ENCODE measurements around the gene TMBIM1. TPM values are rescaled to one million over a fixed set of nuclear protein-coding genes. Genes with fewer than 3 reads are reported as not detected.

The TMBIM1 gene
- polyA plus RNA-seq, 1 experiment: 206 TPM

GRCh38 chr2:218281449-218281848 lies 10.9 kb downstream of the TMBIM1 start:
- POLR2A ChIA-PET: no interaction called here
- Histone ChIP-seq H3K4me3 (ENCODE audit: low read depth, low read length) (no peak overlapping the region), H3K36me3 (ENCODE audit: control insufficient read depth, insufficient read depth, low read length) (peaks cover 45% of the 10 kb centered on the region), H3K27me3 (ENCODE audit: control insufficient read depth, insufficient read depth, low read length) (no peaks in the 10 kb centered on the region)
- no peak for TF ChIP-seq CTCF (IDR thresholded peaks at IDR 0.05; ENCODE audit: insufficient read depth, low read depth, low read length)
- CTCF ChIA-PET: no interaction called here
- DNase-seq (ENCODE audit: low read depth): no peak

GRCh38 chr2:218280260-218280870 lies 11.9 kb downstream of the TMBIM1 start:
- POLR2A ChIA-PET: no interaction called here
- Histone ChIP-seq H3K27me3 (ENCODE audit: control insufficient read depth, insufficient read depth, low read length) (no peaks in the 10 kb centered on the region), H3K4me3 (ENCODE audit: low read depth, low read length) (no peak overlapping the region), H3K36me3 (ENCODE audit: control insufficient read depth, insufficient read depth, low read length) (peaks cover 48% of the 10 kb centered on the region)
- TF ChIP-seq CTCF (IDR thresholded peaks at IDR 0.05; ENCODE audit: insufficient read depth, low read depth, low read length): no peak
- DNase-seq (ENCODE audit: low read depth): no peak
- CTCF ChIA-PET: interaction anchor here (0.7 kb wide), 1 partner anchor 10 kb away, joined by 3 read pairs; the partner anchor contains the start of genes AAMP and PNKD

DNA sequence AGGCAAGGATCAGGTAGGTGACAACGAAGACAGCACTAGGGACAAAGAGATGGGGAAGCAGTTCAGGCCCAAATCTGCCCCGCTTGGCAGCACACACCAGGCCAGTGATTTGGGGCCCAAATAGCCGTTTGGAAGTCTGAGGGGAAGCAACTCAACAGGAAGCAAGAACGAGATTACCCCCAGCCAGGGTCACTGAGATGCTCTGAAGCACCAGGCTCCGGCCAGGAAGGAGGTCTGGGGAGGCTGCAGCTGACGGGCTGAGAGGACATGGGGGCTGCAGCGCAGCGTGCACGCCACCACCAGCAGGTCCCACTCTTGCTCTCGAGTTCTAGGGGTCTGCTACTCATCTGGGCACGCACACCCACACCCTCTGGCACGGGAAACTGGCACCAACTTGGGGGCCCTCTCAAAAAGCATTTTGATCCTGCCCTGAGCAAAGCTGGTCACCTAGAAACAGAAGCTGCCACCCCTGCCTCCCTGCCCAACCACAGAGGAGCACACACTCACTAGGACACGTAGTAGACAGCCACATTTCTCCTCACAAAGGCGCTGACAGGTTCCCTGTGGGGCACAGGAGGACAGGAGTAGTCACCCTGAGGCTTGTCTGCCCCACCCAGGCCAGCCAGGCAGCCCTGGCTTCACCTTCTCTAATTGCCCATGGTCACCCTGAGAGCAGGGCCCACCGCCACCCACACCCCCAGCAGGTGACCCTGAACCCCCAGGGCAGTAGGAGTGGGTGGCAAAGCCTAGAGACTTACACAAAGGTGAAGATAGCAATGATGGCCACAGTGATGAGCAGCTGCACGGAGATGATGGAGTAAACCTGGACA lies 13.6 kb downstream of the TMBIM1 start:
- CTCF ChIA-PET: interaction anchor here (0.8 to 1.3 kb wide), 2 partner anchors 12 to 13 kb away, joined by 3 read pairs; no protein-coding TSS in a partner anchor
- H3K4me3 ChIP-seq (ENCODE audit: low read depth, low read length): no peak overlapping the region
- no peak for TF ChIP-seq CTCF (IDR thresholded peaks at IDR 0.05; ENCODE audit: insufficient read depth, low read depth, low read length)
- no peak for DNase-seq (ENCODE audit: low read depth)
- H3K27me3 ChIP-seq (ENCODE audit: control insufficient read depth, insufficient read depth, low read length): no peaks in the 10 kb centered on the region
- H3K36me3 ChIP-seq (ENCODE audit: control insufficient read depth, insufficient read depth, low read length): peaks cover 59% of the 10 kb centered on the region
- POLR2A ChIA-PET: no interaction called here

DNA sequence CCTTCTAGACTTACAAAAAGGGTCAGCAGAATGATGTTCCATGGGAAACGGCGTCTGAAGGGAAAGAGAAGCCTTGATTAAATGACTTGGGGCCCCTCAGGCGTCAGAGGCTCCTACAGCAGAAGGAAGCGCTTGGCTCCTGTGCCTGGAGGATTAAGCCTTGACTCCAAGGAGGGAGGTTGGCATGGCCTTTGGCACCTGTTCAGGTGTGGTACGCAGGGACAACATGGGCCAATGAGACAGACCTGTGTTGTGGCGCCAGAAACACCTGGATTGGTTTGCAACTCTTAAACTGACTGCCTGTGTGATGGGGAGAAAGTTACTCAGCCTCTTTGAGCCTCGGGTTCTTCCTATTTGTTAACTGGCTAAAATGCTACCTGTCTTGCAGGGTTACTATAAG lies 14.4 kb downstream of the TMBIM1 start:
- Histone ChIP-seq H3K27me3 (ENCODE audit: control insufficient read depth, insufficient read depth, low read length) (no peaks in the 10 kb centered on the region), H3K36me3 (ENCODE audit: control insufficient read depth, insufficient read depth, low read length) (peaks cover 59% of the 10 kb centered on the region), H3K4me3 (ENCODE audit: low read depth, low read length) (no peak overlapping the region)
- TF ChIP-seq CTCF (IDR thresholded peaks at IDR 0.05; ENCODE audit: insufficient read depth, low read depth, low read length): no peak
- POLR2A ChIA-PET: no interaction called here
- CTCF ChIA-PET: no interaction called here
- DNase-seq (ENCODE audit: low read depth): no peak

DNA sequence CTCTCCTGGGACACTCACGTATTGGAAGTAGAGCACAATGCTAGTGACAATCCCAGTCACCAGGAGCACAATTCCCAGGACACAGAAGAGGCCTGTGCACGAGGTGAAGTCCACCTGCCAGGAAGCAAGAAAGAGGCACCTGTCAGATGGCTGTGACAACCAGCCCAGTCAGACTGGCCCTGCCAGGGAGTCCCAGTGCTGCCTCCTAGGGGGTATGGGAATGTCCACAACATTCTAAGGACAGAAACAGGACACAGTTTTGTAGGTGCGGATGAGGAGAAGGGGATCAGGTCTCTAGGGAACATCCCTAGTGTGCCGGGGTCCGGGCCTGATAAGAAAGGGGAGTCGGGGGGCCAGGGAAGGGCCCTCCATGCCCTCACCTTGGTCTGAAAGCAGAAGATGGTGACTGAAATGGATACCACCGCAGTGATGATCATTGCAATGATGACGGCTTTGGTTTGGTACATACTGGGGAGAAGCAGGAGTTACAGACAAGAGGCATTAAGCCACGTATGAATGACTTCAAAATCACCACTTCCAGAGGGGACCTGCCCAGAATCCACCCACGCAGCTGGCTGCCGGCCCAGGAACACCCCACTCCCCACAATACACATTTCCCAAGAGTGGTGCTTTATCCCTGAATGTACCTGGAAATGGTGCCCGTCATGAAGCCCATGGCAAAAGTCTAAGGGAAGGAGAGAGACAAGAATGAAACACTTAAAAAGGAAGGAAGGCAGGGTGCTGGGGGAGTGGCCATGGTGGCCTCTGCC lies 15.1 kb downstream of the TMBIM1 start:
- TF ChIP-seq CTCF (IDR thresholded peaks at IDR 0.05; ENCODE audit: insufficient read depth, low read depth, low read length): 0 out of 2 replicates have a peak, but pooled peaks have one; percentile 11
- POLR2A ChIA-PET: no interaction called here
- CTCF ChIA-PET: interaction anchor here (2.2 to 8.1 kb wide), 3 partner anchors 9 to 119 kb away, joined by 7 to 87 read pairs (median 31); partner anchors contain the start of gene CATIP
- H3K4me3 ChIP-seq (ENCODE audit: low read depth, low read length): no peak overlapping the region
- no peak for DNase-seq (ENCODE audit: low read depth)
- peaks cover 58% of the 10 kb centered on the region for H3K36me3 ChIP-seq (ENCODE audit: control insufficient read depth, insufficient read depth, low read length)
- no peaks in the 10 kb centered on the region for H3K27me3 ChIP-seq (ENCODE audit: control insufficient read depth, insufficient read depth, low read length)
